Measurements from ENCODE around the gene THNSL1.

- TF ChIP-seq FOXK2 (IDR thresholded peaks at IDR 0.05) (no peak), BHLHE40 (IDR thresholded peaks at IDR 0.05; ENCODE audit: borderline replicate concordance) (no peak), PKNOX1 (IDR thresholded peaks at IDR 0.05) (no peak), SUZ12 (IDR thresholded peaks at IDR 0.05) (no peak), LEF1 (IDR thresholded peaks at IDR 0.05; ENCODE audit: borderline replicate concordance) (no peak), HDGF (IDR thresholded peaks at IDR 0.05; ENCODE audit: borderline replicate concordance) (no peak), ZNF384 (IDR thresholded peaks at IDR 0.05) (no peak)
Observed at GRCh38 chr10:25018703-25019102, 2.3 kb downstream of the THNSL1 start.
